HG03045 (cell line): ENCODE data around the gene SLC39A7.
"Not testable (repeated sequence)": the region's sequence is repeated elsewhere in the genome, so short reads cannot be mapped to it uniquely, and the experiment has no call there.

Experiments
- ATAC-seq: cut with Tn5 transposase; IDR thresholded peaks from one replicate; pipeline ENCODE4 v1.9.1; 2021; ENCODE audit warnings: mild to moderate bottlenecking, moderate library complexity; ENCODE audit not compliant: unreplicated experiment

The SLC39A7 gene

GRCh38 chr6:33226503-33227120 lies 25.9 kb downstream of the SLC39A7 start:
- ATAC-seq = not testable (repeated sequence)

- ATAC-seq = no peak
Observed at GRCh38 chr6:33235221-33235634, 34.6 kb downstream of the SLC39A7 start.

DNA sequence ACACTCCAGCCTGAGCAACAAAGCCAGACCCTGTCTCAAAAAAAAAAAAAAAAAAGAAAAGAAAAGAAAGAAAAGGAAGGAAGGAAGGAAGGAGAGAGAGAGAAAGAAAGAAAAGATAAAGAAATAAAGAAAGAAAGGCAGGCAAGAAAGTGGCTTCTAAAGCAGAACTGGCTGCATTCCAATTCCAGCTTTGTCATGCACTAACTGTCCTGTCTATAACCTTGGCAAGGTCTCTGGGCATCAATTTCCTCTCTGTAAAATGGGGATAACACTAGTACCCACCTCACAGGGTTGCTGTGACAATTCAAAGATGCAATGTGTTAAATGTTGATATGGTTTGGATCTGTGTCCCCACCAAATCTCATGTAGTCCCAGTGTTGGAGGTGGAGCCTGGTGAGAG lies 35.7 kb downstream of the SLC39A7 start:
- ATAC-seq = no peak

DNA sequence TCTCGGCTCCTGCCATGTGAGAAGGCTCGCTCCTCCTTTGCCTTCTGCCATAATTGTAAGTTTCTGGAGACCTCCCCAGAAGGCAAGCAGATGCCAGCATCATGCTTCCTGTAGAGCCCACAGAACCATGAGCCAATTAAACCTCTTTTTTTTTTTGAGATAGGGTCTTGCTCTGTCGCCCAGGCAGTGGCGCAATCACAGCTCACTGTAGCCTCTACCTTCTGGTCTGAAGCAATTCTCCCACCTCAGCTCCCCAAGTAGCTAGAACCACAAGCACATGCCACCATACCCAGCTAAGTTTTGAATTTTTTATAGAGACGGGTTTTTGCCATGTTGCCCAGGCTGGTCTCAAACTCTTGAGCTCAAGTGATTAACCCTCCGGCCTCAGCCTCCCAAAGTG lies 36.2 kb downstream of the SLC39A7 start:
- no peak for ATAC-seq

GRCh38 chr6:33237741-33238140 lies 37.1 kb downstream of the SLC39A7 start:
- ATAC-seq = no peak

DNA sequence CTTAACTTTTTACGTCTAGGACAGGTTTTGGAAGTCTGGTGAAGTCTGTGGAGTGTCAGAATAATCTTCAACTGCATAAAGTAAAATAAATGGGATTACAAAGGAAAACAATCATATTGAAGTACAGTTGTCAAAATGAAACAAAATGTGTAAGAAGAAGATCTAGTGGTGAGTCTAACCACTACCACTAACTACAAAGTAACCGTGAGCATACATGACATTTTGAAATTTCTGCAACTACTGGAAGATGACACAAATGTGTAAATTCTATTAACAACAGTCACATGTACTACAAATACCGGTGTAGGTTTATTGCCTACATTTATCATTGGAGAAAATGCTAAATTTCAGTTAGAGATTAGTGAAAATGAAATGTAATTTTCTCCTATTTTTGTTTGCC lies 41.3 kb downstream of the SLC39A7 start:
- ATAC-seq = no peak

GRCh38 chr6:33243476-33243875 lies 42.8 kb downstream of the SLC39A7 start:
- no peak for ATAC-seq

DNA sequence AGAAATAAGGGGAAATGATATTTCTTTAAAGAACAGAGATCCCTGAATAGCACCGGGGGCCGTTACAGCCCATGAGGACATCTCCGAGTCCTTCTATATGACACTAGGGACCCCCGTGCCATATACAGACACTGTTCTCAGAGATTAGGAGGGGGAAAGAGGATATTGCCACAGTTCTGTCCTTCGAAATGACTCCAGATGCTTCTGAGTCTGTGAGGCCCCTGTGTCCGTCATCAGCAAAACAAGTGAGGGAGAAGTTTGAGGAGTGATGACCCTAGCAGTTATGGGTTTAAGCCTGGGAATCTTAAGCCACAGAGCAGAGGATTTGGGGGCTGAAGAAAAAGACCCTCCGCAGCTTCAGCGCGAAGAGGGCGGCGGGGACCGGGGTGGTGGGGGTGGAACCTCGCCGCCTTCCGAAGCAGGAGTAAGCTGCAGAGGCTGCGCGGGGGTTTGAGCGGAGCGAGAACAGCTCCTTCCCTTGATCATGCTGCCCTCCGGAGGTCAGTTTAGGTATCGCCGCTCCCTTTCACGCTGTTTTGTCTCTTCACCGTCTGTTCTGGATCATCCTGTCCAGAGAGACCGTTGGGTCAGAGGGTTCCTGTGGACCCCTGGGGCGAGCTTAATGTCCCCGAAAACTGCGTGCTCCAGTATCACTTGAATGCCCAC lies 47.4 kb downstream of the SLC39A7 start:
- ATAC-seq = peak; percentile 39

GRCh38 chr6:33248643-33248931 lies 47.9 kb downstream of the SLC39A7 start:
- peak; percentile 14 for ATAC-seq

- ATAC-seq = peak; percentile 90
Observed at GRCh38 chr6:33248932-33249731, 48.5 kb downstream of the SLC39A7 start.

DNA sequence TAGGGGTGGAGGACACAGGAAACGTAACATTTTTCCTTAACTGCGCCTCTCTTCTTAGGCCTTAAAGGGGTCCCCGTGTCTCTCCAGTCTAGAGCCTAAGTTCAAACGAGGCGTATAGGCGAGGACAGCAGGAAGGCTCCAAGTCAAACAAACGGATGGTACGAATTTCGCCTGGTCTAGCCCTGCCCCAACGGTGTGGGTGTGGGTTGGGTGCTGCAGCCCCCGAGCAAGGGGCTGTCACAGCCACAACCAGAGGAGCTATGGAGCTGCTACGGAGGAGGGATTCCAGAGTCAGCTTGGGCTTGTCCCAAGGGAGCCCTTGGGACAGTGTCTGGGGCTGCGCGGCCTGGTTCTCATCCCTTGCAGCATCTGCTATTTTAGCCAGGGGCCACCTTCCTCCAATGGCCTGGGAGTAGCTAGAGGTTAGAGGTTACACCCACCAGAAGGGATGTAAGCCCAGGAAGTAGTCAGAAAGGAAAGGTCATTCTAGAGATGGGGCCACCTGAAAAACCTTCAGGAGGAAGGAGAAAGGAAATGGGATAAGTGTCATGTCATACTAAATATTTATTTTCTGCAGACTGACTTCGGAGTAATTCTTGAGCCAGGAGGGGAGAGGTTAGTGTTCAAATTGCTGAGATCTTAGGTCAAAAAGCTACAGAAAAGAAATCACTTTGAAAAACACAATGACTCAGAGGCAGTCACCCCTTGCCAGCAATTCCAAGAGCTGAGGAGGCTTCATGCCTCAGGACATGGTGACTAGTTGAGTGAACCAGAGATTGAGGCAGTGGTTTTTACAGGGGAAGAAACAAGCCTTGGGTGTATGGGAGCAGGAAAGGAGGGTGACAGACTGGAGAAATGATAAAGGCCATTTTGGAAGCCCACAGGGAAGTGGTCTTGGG lies 49.3 kb downstream of the SLC39A7 start:
- ATAC-seq = no peak

DNA sequence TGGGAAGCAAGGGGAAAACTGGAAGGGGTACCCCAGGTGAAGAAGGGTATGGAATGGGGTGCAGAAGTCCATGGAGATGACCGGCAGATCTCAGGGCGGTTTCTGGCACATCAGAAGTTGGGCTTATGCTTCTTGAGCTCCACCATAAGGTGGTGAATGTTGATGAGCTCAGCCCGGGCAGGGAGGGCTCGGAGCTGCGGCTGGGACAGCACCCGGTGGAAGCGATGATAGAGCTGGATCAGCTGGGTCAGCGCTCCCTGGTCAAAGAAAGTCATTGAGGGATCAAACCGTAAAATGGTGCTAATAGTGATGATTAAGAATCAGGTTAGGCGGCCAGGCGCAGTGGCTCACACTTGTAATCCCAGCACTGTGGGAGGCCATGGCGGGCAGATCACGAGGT lies 50.1 kb downstream of the SLC39A7 start:
- no peak for ATAC-seq

DNA sequence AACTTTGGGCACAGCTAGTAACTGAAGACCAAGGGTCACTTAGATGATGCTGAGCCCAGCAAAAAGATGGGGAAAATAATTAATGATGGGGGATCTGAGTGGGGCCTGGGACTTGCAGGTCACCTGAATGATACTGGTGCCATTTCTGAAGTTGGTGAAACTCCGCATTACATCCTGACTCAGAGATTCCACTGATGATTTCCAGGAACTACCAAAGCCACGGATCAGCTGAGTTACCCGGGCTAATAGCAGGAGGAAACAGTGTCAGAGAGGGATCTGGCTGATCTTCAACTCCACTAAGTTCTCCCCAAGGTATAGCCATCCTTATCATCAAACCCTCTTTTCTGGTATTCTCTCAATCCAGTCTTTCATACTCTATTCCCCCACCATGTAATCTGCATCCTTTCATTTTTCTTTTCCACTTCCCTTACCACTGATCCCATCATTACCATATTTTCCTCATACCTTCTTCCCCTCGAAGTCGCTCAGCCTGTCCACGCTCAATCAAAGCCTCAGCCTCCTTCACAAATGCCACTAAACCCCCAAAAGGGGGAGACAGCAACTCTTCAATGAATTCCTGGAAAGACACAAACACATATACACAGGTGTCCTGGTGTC lies 50.8 kb downstream of the SLC39A7 start:
- no peak for ATAC-seq

DNA sequence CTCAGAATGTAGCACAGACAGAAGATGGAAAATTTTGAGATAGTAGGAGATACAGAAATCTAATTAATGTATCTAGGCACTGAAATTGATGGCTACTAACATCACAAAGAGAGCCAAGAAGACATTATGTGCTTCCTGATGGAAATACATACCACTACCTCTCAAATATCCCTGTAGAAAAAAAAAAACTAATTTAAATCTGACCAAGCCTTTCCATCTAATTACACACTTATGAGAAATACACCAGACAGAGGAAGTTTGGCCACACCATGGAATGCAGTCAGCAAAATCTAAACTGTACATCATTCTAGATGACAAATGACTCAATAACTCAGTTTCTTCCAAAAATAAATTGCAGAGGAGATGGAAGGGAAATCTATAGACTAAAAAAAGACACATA lies 52.1 kb downstream of the SLC39A7 start:
- ATAC-seq = no peak
